Caco-2 (cell line): ENCODE results near the gene SEZ6L. TPM values are rescaled to one million over a fixed set of nuclear protein-coding genes. Genes with fewer than 3 reads are reported as not detected.

Experiments used
- BruUV-seq: library from RNA; stranded (reverse); fragments of 400-500 nt; replicated peaks from 2 replicates; lab custom pipeline; 2021; lab: Mats Ljungman, UMichigan
- CTCF ChIA-PET: fragments of 300-600 bp; sonication (Branson Sonifier 250); formaldehyde crosslinking; loops from one replicate; lab custom pipeline; 2022; ENCODE audit warnings: antibody characterized with exemption; lab: Charles Lee
- POLR2A ChIA-PET: fragments of 300-600 bp; sonication (Branson Sonifier 250); formaldehyde crosslinking; loops from one replicate; lab custom pipeline; 2022; ENCODE audit warnings: antibody characterized with exemption; lab: Charles Lee
- DNase-seq, 2 experiments: peaks; one replicate each; pipeline versions ENCODE4 v3.0.0 to v3.0.0-alpha.2; 2020 to 2022
- H3K27me3 ChIP-seq: replicated peaks from 2 replicates; pipeline ENCODE4 v1.6.0; 2011; ENCODE audit warnings: low read length; ENCODE audit not compliant: control insufficient read depth, insufficient read depth
- H3K36me3 ChIP-seq: 2 replicates; pipeline ENCODE4 v1.5.1; 2011; ENCODE audit warnings: low read length; ENCODE audit not compliant: control insufficient read depth, insufficient read depth
- H3K4me1 ChIP-seq: fragments of 250-450 bp; sonication (Bioruptor Pico); 2 replicates; pipeline ENCODE4 v1.5.1; 2020; ENCODE audit warnings: mild to moderate bottlenecking
- H3K4me3 ChIP-seq: 2 replicates; pipeline ENCODE4 v1.5.1; 2011; ENCODE audit warnings: low read depth, mild to moderate bottlenecking, control low read depth, low read length
- H3K9me3 ChIP-seq: fragments of 250-450 bp; sonication (Bioruptor Pico); 2 replicates; pipeline ENCODE4 v1.5.1; 2020; ENCODE audit warnings: mild to moderate bottlenecking, moderate library complexity
- H3K27ac Mint-ChIP-seq: one replicate; pipeline ENCODE4 v1.8.0; 2022; ENCODE audit warnings: mixed read lengths; ENCODE audit not compliant: unreplicated experiment
- H3K27me3 Mint-ChIP-seq: one replicate; pipeline ENCODE4 v1.8.0; 2022; ENCODE audit warnings: mixed read lengths; ENCODE audit not compliant: insufficient read depth, unreplicated experiment
- H3K36me3 Mint-ChIP-seq: one replicate; pipeline ENCODE4 v1.8.0; 2022; ENCODE audit warnings: mild to moderate bottlenecking, mixed read lengths; ENCODE audit not compliant: insufficient read depth, unreplicated experiment
- H3K4me1 Mint-ChIP-seq: one replicate; pipeline ENCODE4 v1.8.0; 2022; ENCODE audit warnings: low read depth, mixed read lengths; ENCODE audit not compliant: unreplicated experiment
- H3K4me3 Mint-ChIP-seq: one replicate; pipeline ENCODE4 v1.8.0; 2022; ENCODE audit warnings: mild to moderate bottlenecking, moderate library complexity, mixed read lengths; ENCODE audit not compliant: unreplicated experiment
- H3K9me3 Mint-ChIP-seq: one replicate; pipeline ENCODE4 v1.8.0; 2022; ENCODE audit warnings: mixed read lengths; ENCODE audit not compliant: unreplicated experiment
- CTCF ChIP-seq, 2 experiments: fragments of 200-600 bp in 1 of 2; IDR thresholded peaks; 1 replicate in 1 of 2; 2 replicates in 1 of 2; pipeline versions ENCODE4 v1.5.1 to v1.8.0; 2011 to 2022; ENCODE audit warnings: antibody characterized with exemption in 1 of 2, control low read depth in 1 of 2, inconsistent platforms in 1 of 2, low read depth in 1 of 2, low read length in 1 of 2, mild to moderate bottlenecking in 1 of 2, moderate library complexity in 1 of 2; ENCODE audit not compliant: insufficient read depth in 1 of 2, severe bottlenecking in 1 of 2, unreplicated experiment in 1 of 2
- intact Hi-C: fragments of 100-400 bp; cut with micrococcal nuclease; formaldehyde crosslinking; loops from one replicate; pipeline ENCODE4 v1.10.0; 2022; ENCODE audit not compliant: unreplicated experiment
- total RNA-seq: library from RNA; stranded (reverse); gene quantifications from 2 replicates; pipeline ENCODE4 v1.2.3, GENCODE V29; 2022

The SEZ6L gene
- total RNA-seq, 1 experiment from 2014 or later: not detected

DNA sequence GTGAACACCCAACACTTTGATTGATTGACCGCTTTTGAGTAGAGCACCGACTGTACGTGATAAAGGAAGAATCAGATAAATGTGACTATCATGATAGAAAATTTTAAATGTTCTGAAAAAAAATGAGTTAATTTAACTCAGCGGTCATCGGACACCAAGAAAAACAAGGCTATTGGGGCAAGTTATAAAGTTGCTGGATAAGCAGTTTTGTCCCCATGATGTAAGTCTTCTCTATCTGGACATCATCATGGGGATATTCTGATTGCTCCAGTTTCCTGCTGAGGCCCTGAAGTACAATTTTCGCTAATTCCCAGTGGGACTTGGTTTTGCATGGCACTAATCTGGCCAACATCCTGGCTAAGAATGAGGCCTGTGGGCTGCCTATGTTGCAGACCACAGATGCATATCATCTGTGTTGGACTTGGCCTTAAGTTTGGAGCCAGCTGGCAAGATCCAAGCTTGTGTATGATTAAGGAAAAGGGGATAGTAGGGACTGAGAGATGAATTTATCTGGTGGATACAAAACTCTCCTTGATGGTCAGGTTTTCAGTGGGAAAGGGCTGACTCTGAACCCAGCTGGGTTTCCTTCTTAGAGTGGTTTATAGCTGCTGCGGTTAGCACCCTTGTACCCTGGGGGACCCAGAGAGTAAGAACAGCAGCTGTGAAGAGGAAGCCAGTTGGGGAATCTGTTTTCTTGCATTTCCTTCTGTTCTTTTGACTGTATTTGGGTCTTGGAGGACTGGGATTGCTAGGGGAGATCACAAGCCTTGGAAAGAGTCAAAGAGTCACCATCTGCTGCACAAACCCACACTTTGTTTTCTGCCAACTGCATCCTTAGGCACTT, 118.3 kb downstream of the SEZ6L start:
- no peaks in the 10 kb centered on the region for H3K9me3 ChIP-seq
- H3K4me1 ChIP-seq: no peaks in the 10 kb centered on the region
- no peak for TF ChIP-seq CTCF (IDR thresholded peaks at IDR 0.05; ENCODE audit: insufficient read depth in 1 of 2, low read depth in 1 of 2, low read length in 1 of 2, severe bottlenecking in 1 of 2, unreplicated experiment in 1 of 2)
- CTCF ChIA-PET: no interaction called here
- Mint-ChIP-seq H3K9me3 (no peaks in the 10 kb centered on the region), H3K36me3 (no peaks in the 10 kb centered on the region), H3K27ac (no peak overlapping the region), H3K4me1 (no peaks in the 10 kb centered on the region), H3K4me3 (no peak overlapping the region), H3K27me3 (peaks cover 18% of the 10 kb centered on the region)
- H3K4me3 ChIP-seq: no peak overlapping the region
- H3K36me3 ChIP-seq: no peaks in the 10 kb centered on the region
- BruUV-seq: no TSS peak
- POLR2A ChIA-PET: no interaction called here
- no peaks in the 10 kb centered on the region for H3K27me3 ChIP-seq
- no peak for DNase-seq
- intact Hi-C loops: no loop called here

- CTCF ChIA-PET: no interaction called here
- Mint-ChIP-seq H3K9me3 (no peaks in the 10 kb centered on the region), H3K27ac (no peak overlapping the region), H3K4me1 (no peaks in the 10 kb centered on the region), H3K36me3 (no peaks in the 10 kb centered on the region), H3K27me3 (peaks cover 18% of the 10 kb centered on the region), H3K4me3 (no peak overlapping the region)
- Histone ChIP-seq H3K27me3 (no peaks in the 10 kb centered on the region), H3K36me3 (no peaks in the 10 kb centered on the region), H3K9me3 (no peaks in the 10 kb centered on the region), H3K4me3 (no peak overlapping the region), H3K4me1 (no peaks in the 10 kb centered on the region)
- POLR2A ChIA-PET: no interaction called here
- no peak for TF ChIP-seq CTCF (IDR thresholded peaks at IDR 0.05; ENCODE audit: insufficient read depth in 1 of 2, low read depth in 1 of 2, low read length in 1 of 2, severe bottlenecking in 1 of 2, unreplicated experiment in 1 of 2)
- no TSS peak for BruUV-seq
- no peak for DNase-seq
- intact Hi-C loops: no loop called here
Observed at GRCh38 chr22:26289611-26290101, 120.4 kb downstream of the SEZ6L start.

GRCh38 chr22:26291940-26292666, 122.8 kb downstream of the SEZ6L start:
- Mint-ChIP-seq H3K4me3 (no peak overlapping the region), H3K36me3 (no peaks in the 10 kb centered on the region), H3K27ac (no peak overlapping the region), H3K9me3 (no peaks in the 10 kb centered on the region), H3K27me3 (peaks cover 20% of the 10 kb centered on the region), H3K4me1 (no peaks in the 10 kb centered on the region)
- Histone ChIP-seq H3K9me3 (no peaks in the 10 kb centered on the region), H3K4me3 (no peak overlapping the region), H3K36me3 (no peaks in the 10 kb centered on the region), H3K27me3 (no peaks in the 10 kb centered on the region), H3K4me1 (no peaks in the 10 kb centered on the region)
- POLR2A ChIA-PET: no interaction called here
- intact Hi-C loops: no loop called here
- DNase-seq: no peak
- CTCF ChIA-PET: no interaction called here
- TF ChIP-seq CTCF (IDR thresholded peaks at IDR 0.05; ENCODE audit: insufficient read depth in 1 of 2, low read depth in 1 of 2, low read length in 1 of 2, severe bottlenecking in 1 of 2, unreplicated experiment in 1 of 2): no peak
- no TSS peak for BruUV-seq
